ENCODE measurements around the gene CBLL1. TPM values are rescaled to one million over a fixed set of nuclear protein-coding genes. Genes with fewer than 3 reads are reported as not detected.
A peak's percentile ranks its signal among the peaks of the same experiment; 100 is the strongest.

Gene CBLL1
- total RNA-seq, 1 experiment from 2014 or later = 39.1 TPM

GRCh38 chr7:107744345-107744750 is 406 bp downstream of the CBLL1 start:
- Mint-ChIP-seq H3K4me1 (ENCODE audit: low read depth, unreplicated experiment) (peaks cover 22% of the 10 kb centered on the region), H3K4me3 (ENCODE audit: unreplicated experiment) (peak overlapping the region; percentile 99), H3K27me3 (ENCODE audit: insufficient read depth, unreplicated experiment) (peaks cover 5% of the 10 kb centered on the region), H3K36me3 (ENCODE audit: insufficient read depth, unreplicated experiment) (no peaks in the 10 kb centered on the region), H3K27ac (ENCODE audit: unreplicated experiment) (peak overlapping the region; percentile 98), H3K9me3 (ENCODE audit: unreplicated experiment) (no peaks in the 10 kb centered on the region)
- POLR2A ChIA-PET = interaction anchor here (0.6 to 2.1 kb wide), 3 partner anchors 130 to 352 kb away, joined by 3 to 15 read pairs (median 4); no protein-coding TSS in a partner anchor
- Histone ChIP-seq H3K27me3 (replicated peaks; ENCODE audit: control insufficient read depth, insufficient read depth, low read length) (no peaks in the 10 kb centered on the region), H3K4me3 (ENCODE audit: low read depth, low read length) (peak overlapping the region; percentile 90), H3K4me1 (peaks cover 10% of the 10 kb centered on the region), H3K9me3 (no peaks in the 10 kb centered on the region), H3K36me3 (ENCODE audit: control insufficient read depth, insufficient read depth, low read length) (no peaks in the 10 kb centered on the region)
- TF ChIP-seq CTCF (IDR thresholded peaks at IDR 0.05; ENCODE audit: insufficient read depth in 1 of 2, low read depth in 1 of 2, low read length in 1 of 2, severe bottlenecking in 1 of 2, unreplicated experiment in 1 of 2) = no peak
- CTCF ChIA-PET = interaction anchor here (2.6 to 4.3 kb wide), 2 partner anchors 131 to 135 kb away, joined by 39 to 134 read pairs; no protein-coding TSS in a partner anchor
- BruUV-seq (replicated peaks) = no TSS peak
- no peak for DNase-seq
- intact Hi-C loops (cut with micrococcal nuclease; ENCODE audit: unreplicated experiment) = no loop called here

GRCh38 chr7:107746006-107746405 is 2.1 kb downstream of the CBLL1 start:
- H3K9me3 ChIP-seq = no peaks in the 10 kb centered on the region
- ChIA-PET CTCF (interaction anchor here (0.9 kb wide), 1 partner anchor 133 kb away, joined by 3 read pairs; no protein-coding TSS in a partner anchor), POLR2A (no interaction called here)
- H3K27me3 ChIP-seq (replicated peaks; ENCODE audit: control insufficient read depth, insufficient read depth, low read length) = no peaks in the 10 kb centered on the region
- Mint-ChIP-seq H3K4me1 (ENCODE audit: low read depth, unreplicated experiment) (peaks cover 22% of the 10 kb centered on the region), H3K27ac (ENCODE audit: unreplicated experiment) (no peak overlapping the region), H3K9me3 (ENCODE audit: unreplicated experiment) (no peaks in the 10 kb centered on the region), H3K36me3 (ENCODE audit: insufficient read depth, unreplicated experiment) (peaks cover 14% of the 10 kb centered on the region), H3K27me3 (ENCODE audit: insufficient read depth, unreplicated experiment) (peaks cover 1% of the 10 kb centered on the region), H3K4me3 (ENCODE audit: unreplicated experiment) (no peak overlapping the region)
- BruUV-seq (replicated peaks) = no TSS peak
- intact Hi-C loops (cut with micrococcal nuclease; ENCODE audit: unreplicated experiment) = no loop called here
- H3K4me3 ChIP-seq (ENCODE audit: low read depth, low read length) = no peak overlapping the region
- TF ChIP-seq CTCF (IDR thresholded peaks at IDR 0.05; ENCODE audit: insufficient read depth in 1 of 2, low read depth in 1 of 2, low read length in 1 of 2, severe bottlenecking in 1 of 2, unreplicated experiment in 1 of 2) = no peak
- no peak for DNase-seq
- no peaks in the 10 kb centered on the region for H3K36me3 ChIP-seq (ENCODE audit: control insufficient read depth, insufficient read depth, low read length)
- peaks cover 10% of the 10 kb centered on the region for H3K4me1 ChIP-seq

GRCh38 chr7:107751113-107751512 is 7.2 kb downstream of the CBLL1 start:
- no peak overlapping the region for H3K27ac Mint-ChIP-seq (ENCODE audit: unreplicated experiment)
- no peak for TF ChIP-seq CTCF (IDR thresholded peaks at IDR 0.05; ENCODE audit: insufficient read depth in 1 of 2, low read depth in 1 of 2, low read length in 1 of 2, severe bottlenecking in 1 of 2, unreplicated experiment in 1 of 2)
- H3K9me3 Mint-ChIP-seq (ENCODE audit: unreplicated experiment) = no peaks in the 10 kb centered on the region
- H3K27me3 Mint-ChIP-seq (ENCODE audit: insufficient read depth, unreplicated experiment) = no peaks in the 10 kb centered on the region
- H3K4me3 ChIP-seq (ENCODE audit: low read depth, low read length) = no peak overlapping the region
- H3K4me1 ChIP-seq = no peaks in the 10 kb centered on the region
- no peaks in the 10 kb centered on the region for H3K27me3 ChIP-seq (replicated peaks; ENCODE audit: control insufficient read depth, insufficient read depth, low read length)
- DNase-seq = no peak
- intact Hi-C loops (cut with micrococcal nuclease; ENCODE audit: unreplicated experiment) = no loop called here
- H3K4me3 Mint-ChIP-seq (ENCODE audit: unreplicated experiment) = no peak overlapping the region
- H3K4me1 Mint-ChIP-seq (ENCODE audit: low read depth, unreplicated experiment) = no peaks in the 10 kb centered on the region
- H3K36me3 Mint-ChIP-seq (ENCODE audit: insufficient read depth, unreplicated experiment) = peaks cover 53% of the 10 kb centered on the region
- ChIA-PET CTCF (no interaction called here), POLR2A (no interaction called here)
- peaks cover 1% of the 10 kb centered on the region for H3K36me3 ChIP-seq (ENCODE audit: control insufficient read depth, insufficient read depth, low read length)
- no peaks in the 10 kb centered on the region for H3K9me3 ChIP-seq
- BruUV-seq (replicated peaks) = no TSS peak
